ENCODE results near the gene MOSPD2.

MOSPD2 gene

DNA sequence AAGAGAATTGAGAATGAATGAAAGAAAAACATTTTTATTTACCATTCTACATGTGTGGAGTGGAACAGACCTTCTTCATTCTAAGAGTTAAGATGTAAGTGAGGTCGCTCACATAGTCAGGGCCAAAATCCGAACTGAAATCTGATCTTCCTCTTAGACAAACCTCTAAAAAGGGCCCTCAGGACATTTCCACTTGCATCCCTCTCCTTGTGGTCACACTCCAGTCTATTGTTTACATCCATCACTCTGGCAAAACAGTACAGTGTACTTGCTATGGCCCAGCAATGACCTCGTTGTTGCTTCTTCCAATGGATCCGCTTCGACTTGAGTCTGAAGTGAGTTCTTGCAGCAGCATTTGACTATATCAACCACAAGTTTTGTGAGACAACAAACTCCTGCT lies 54.2 kb downstream of the MOSPD2 start:
- TF ChIP-seq, protein P1, sequence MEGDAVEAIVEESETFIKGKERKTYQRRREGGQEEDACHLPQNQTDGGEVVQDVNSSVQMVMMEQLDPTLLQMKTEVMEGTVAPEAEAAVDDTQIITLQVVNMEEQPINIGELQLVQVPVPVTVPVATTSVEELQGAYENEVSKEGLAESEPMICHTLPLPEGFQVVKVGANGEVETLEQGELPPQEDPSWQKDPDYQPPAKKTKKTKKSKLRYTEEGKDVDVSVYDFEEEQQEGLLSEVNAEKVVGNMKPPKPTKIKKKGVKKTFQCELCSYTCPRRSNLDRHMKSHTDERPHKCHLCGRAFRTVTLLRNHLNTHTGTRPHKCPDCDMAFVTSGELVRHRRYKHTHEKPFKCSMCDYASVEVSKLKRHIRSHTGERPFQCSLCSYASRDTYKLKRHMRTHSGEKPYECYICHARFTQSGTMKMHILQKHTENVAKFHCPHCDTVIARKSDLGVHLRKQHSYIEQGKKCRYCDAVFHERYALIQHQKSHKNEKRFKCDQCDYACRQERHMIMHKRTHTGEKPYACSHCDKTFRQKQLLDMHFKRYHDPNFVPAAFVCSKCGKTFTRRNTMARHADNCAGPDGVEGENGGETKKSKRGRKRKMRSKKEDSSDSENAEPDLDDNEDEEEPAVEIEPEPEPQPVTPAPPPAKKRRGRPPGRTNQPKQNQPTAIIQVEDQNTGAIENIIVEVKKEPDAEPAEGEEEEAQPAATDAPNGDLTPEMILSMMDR (IDR thresholded peaks at IDR 0.05) = no peak

DNA sequence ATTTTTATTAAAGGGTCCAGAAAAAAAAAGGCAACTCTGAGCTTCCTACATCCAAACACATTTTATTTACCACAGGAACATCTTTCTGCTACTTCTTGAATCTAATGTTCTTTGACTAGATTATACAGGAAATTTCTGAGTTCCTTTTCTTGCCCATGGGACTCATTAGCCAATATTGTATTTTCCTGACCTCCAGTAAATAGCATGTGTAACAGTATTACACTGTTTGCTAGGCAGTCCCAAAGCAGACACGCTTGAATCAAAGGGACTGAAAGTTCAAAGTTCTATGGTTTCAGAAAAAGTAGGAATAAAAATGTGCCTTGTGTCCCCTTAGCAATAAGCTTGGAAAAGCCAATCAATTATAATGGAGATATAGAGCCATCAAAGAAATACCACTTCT lies 57.4 kb downstream of the MOSPD2 start:
- TF ChIP-seq, protein P1 (IDR thresholded peaks at IDR 0.05) = no peak

DNA sequence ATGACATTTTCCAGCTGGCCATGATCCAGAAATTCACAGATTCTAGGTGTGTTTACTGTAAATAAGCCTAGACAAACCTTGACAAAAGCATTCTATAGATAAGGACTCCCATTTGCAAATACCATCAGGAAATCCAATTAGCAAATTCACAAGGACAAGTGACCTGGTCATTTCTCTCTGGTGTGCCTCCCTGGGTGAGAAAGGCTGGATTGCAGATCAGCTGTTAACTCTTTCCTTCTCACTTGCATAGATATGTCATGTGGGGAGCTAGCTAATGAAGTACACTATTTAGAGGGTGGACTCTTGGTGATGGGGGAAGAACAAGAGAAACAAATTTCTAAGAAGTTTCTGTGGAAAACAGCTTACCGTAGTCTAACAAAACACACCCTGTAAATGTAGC lies 58.9 kb downstream of the MOSPD2 start:
- TF ChIP-seq, protein P1 (IDR thresholded peaks at IDR 0.05) = no peak

DNA sequence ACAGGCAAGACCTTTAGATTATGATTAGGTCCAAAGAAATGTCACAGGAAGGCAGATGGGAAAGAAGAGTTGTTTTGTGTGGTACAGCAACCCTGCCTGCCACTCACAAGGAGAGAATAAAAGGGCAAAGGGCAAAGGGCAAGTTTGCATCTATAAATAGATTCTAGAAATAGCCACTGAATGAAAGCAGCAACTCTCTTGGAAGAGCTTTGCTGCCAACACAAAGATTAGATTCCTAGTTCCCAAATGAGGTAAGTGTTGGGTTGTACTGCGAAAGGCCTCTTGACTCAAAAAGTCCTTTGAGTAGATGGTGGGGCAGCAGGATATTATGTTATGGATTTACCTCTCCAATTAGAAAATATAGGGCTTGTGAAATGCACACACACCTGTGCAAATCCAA lies 61.2 kb downstream of the MOSPD2 start:
- TF ChIP-seq, protein P1 (IDR thresholded peaks at IDR 0.05) = no peak

DNA sequence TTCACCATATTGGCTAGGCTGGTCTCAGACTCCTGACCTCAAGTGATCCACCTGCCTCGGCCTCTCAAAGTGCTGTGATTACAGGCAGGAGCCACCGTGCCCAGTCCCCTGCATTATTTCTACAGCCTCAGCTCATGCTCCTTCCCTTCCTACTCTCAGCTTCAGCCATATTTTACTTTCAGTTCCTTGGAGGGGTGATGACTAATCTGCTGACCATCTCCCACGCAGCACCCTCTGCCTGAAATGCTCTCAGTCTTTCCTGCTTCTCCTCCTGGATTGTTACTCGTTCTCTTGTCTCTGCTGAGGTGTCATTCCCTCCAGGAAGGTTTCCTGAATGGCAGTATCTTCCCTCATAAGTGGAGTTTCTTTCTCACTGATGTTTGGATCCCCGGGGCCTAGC lies 63.3 kb downstream of the MOSPD2 start:
- TF ChIP-seq, protein P1 (IDR thresholded peaks at IDR 0.05) = no peak

DNA sequence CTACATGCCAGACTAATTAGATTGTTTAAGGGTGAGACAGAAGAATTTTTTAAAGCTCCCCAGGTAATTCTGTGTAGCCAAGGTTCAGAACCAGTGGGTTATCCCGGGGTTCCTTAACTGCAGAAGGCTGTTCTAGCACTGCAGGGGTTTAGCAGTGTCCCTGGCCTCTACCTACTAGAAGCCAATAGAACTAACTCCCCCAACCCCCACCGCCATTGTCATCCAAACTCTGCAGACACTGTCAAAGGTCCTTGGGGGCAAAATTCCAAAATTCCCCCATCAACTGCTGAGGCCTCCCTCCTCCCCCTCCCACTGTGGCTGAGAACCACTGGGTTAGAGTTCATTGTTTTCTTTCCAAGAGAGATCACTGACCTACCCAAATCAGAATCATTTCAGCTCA lies 66.4 kb downstream of the MOSPD2 start:
- TF ChIP-seq, protein P1 (IDR thresholded peaks at IDR 0.05) = no peak

DNA sequence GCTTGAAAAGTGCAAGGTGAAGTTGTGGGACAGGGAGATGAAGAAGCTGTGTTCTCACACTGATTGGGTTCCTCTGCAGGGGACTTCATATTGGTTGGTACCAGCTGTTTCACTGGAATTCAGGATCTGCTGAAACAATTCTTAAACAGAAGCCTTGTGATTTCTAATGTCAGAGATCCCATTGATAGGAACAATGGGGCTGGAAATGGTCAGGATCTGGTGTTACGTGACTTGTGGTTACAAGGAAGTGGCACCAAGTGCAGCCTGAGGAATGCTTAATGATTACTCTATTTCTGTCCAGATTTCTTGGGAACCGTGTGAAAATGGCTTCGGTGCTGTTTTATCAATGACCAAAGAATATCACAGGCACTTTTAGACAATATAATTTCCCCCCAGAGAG lies 68.1 kb downstream of the MOSPD2 start:
- TF ChIP-seq, protein P1 (IDR thresholded peaks at IDR 0.05) = no peak

DNA sequence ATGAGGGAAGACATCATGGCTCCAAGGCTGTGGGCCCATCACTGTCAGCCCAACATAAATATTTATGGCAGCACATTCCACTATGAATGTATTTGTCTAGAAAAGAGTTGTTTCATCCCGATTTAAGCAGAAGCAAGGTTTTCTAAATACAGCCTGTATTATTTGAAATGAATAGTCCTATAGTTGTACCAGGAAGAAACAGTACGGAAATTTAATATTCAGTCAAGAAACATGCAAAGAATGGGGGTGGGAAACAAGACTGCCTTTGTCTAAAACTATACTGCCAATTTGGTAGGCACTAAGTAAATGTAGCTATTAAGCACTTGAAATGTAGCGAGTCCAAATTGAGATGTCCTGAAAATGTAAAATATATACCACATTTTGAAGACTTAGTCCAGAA lies 69.1 kb downstream of the MOSPD2 start:
- TF ChIP-seq, protein P1 (IDR thresholded peaks at IDR 0.05) = no peak

Data from LNCAP (cell line).